ENCODE data around the gene JARID2. TPM values are rescaled to one million over a fixed set of nuclear protein-coding genes. Genes with fewer than 3 reads are reported as not detected.
A peak's percentile ranks its signal among the peaks of the same experiment; 100 is the strongest.

JARID2 gene
- total RNA-seq, 1 experiment from 2014 or later: 23.6 TPM

DNA sequence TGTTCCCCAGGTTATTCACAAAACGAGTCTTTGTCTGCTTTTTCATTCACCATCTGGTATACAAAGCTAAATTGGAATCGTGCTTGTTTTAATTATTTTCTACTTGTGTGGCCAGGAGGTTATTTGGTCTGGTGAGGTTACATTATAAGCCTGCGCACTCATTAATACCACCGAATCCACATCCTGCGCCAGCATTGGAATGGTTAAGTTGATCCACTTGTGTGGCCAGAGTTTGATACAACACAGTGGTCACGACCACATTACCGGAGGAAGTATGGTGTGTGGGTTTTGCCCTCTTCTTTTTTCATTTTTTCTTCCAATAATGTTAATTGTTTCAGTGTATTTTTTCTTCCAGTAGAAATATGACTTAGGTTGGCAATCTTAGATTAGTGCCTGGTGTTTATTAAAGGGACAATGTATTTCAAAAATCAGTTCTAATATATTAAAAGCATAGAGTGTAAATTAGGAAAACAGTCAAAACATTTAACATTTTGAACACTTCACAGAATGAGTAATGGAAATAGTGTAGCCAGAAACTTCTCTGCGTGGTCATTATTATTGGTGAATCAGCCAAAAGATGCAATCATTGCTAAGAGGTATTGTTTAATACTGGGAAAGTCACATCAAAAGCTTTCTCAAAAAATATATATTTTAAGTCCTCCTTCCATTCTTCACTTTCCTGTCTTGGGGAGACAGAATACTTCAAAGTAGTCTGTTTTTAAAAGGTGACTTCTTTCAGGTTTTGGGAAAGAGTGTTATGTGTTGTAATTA is 84.5 kb downstream of the JARID2 start:
- H3K4me1 ChIP-seq (ENCODE audit: control insufficient read depth in 1 of 2, insufficient read depth in 2 of 2, low read length in 2 of 2): peaks cover 10 to 38% of the 10 kb centered on the region in 2 experiments
- ATAC-seq (no peak), DNase-seq (ENCODE audit: low read depth, low spot score) (no peak)
- H3K27ac ChIP-seq (ENCODE audit: low read depth, low read length): no peak overlapping the region
- no peak overlapping the region for H3K4me3 ChIP-seq (replicated peaks in 1 of 2; ENCODE audit: low read depth in 1 of 2, low read length in 2 of 2)
- BruUV-seq (replicated peaks): no TSS peak
- H3K9ac ChIP-seq (ENCODE audit: low read length): no peak overlapping the region
- ChIA-PET POLR2A (no interaction called here), RAD21 (ENCODE audit: low non-redundant PET in 1 of 2, low total read pairs in 2 of 2, uncharacterized antibody in 2 of 2, unreplicated experiment in 2 of 2) (no interaction called here), CTCF (no interaction called here)
- no peaks in the 10 kb centered on the region for H3K27me3 ChIP-seq (ENCODE audit: insufficient read depth, low read length)
- no peaks in the 10 kb centered on the region for H3K9me2 ChIP-seq (ENCODE audit: insufficient read depth)
- intact Hi-C loops (cut with micrococcal nuclease): no loop called here
- TF ChIP-seq SIN3A (IDR thresholded peaks at IDR 0.05; ENCODE audit: low read depth): no peak
- no peak for TF ChIP-seq RAD21 (IDR thresholded peaks at IDR 0.05; ENCODE audit: low read depth)
- 0 out of 2 replicates have a peak, but pooled peaks have one; percentile 10 for TF ChIP-seq FOSL1 (IDR thresholded peaks at IDR 0.05; ENCODE audit: low read depth)
- no peak for TF ChIP-seq SRF (IDR thresholded peaks at IDR 0.05; ENCODE audit: low read depth)
- TF ChIP-seq, protein P1, sequence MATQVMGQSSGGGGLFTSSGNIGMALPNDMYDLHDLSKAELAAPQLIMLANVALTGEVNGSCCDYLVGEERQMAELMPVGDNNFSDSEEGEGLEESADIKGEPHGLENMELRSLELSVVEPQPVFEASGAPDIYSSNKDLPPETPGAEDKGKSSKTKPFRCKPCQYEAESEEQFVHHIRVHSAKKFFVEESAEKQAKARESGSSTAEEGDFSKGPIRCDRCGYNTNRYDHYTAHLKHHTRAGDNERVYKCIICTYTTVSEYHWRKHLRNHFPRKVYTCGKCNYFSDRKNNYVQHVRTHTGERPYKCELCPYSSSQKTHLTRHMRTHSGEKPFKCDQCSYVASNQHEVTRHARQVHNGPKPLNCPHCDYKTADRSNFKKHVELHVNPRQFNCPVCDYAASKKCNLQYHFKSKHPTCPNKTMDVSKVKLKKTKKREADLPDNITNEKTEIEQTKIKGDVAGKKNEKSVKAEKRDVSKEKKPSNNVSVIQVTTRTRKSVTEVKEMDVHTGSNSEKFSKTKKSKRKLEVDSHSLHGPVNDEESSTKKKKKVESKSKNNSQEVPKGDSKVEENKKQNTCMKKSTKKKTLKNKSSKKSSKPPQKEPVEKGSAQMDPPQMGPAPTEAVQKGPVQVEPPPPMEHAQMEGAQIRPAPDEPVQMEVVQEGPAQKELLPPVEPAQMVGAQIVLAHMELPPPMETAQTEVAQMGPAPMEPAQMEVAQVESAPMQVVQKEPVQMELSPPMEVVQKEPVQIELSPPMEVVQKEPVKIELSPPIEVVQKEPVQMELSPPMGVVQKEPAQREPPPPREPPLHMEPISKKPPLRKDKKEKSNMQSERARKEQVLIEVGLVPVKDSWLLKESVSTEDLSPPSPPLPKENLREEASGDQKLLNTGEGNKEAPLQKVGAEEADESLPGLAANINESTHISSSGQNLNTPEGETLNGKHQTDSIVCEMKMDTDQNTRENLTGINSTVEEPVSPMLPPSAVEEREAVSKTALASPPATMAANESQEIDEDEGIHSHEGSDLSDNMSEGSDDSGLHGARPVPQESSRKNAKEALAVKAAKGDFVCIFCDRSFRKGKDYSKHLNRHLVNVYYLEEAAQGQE (IDR thresholded peaks at IDR 0.05; ENCODE audit: low read depth): no peak
- H3K9me3 ChIP-seq (ENCODE audit: control insufficient read depth in 1 of 2, insufficient read depth in 1 of 2, low read depth in 1 of 2, low read length in 2 of 2): no peaks in the 10 kb centered on the region
- no peaks in the 10 kb centered on the region for H3K36me3 ChIP-seq (ENCODE audit: control insufficient read depth in 1 of 2, insufficient read depth in 2 of 2, low read length in 2 of 2)
- no peak overlapping the region for H3K4me2 ChIP-seq (ENCODE audit: low read length)
- H3K79me2 ChIP-seq (ENCODE audit: insufficient read depth, low read length): peaks cover 93% of the 10 kb centered on the region
- no peaks in the 10 kb centered on the region for H4K20me1 ChIP-seq (ENCODE audit: insufficient read depth)
- no peak overlapping the region for H2AFZ ChIP-seq (ENCODE audit: low read depth, low read length, poor library complexity, severe bottlenecking)

DNA sequence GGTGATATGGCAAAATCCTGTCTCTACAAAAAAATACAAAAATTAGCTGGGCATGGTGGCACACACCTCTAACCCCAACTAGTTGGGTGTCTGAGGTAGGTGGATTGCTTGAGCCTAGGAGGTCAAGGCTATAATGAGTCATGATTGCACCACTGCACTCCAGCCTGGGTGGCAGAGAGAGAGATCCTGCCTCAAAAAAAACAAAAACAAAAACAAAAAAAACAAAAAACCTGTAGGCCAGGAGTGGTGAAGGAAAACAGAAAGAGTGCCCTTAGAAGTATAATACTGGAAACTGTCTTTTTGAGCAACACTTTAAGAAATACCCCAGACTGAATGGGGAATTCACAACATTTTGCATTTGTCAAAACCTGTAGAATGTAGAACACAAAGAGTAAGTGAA is 85.3 kb downstream of the JARID2 start:
- peaks cover 94% of the 10 kb centered on the region for H3K79me2 ChIP-seq (ENCODE audit: insufficient read depth, low read length)
- ChIA-PET RAD21 (ENCODE audit: low non-redundant PET in 1 of 2, low total read pairs in 2 of 2, uncharacterized antibody in 2 of 2, unreplicated experiment in 2 of 2) (no interaction called here), POLR2A (no interaction called here), CTCF (no interaction called here)
- H4K20me1 ChIP-seq (ENCODE audit: insufficient read depth): no peaks in the 10 kb centered on the region
- ATAC-seq (peak; percentile 41; the same call in 1 of the 2 replicates), DNase-seq (ENCODE audit: low read depth, low spot score) (no peak)
- H3K36me3 ChIP-seq (ENCODE audit: control insufficient read depth in 1 of 2, insufficient read depth in 2 of 2, low read length in 2 of 2): no peaks in the 10 kb centered on the region
- H3K4me1 ChIP-seq (ENCODE audit: control insufficient read depth in 1 of 2, insufficient read depth in 2 of 2, low read length in 2 of 2): peaks cover 10 to 37% of the 10 kb centered on the region in 2 experiments
- peak overlapping the region; percentile 34 for H3K4me2 ChIP-seq (ENCODE audit: low read length)
- TF ChIP-seq CEBPB (IDR thresholded peaks at IDR 0.05; ENCODE audit: low read depth) (peak; percentile 46; the same call in 1 of the 2 replicates), FOSL1 (IDR thresholded peaks at IDR 0.05; ENCODE audit: low read depth) (peak; percentile 47), POLR2AphosphoS5 (IDR thresholded peaks at IDR 0.05; ENCODE audit: low read depth, low read length) (no peak), ZFX (IDR thresholded peaks at IDR 0.05) (no peak), ZBTB33 (IDR thresholded peaks at IDR 0.05; ENCODE audit: extremely low read depth, insufficient replicate concordance, low read length) (no peak)
- no peak overlapping the region for H3K4me3 ChIP-seq (replicated peaks in 1 of 2; ENCODE audit: low read depth in 1 of 2, low read length in 2 of 2)
- no peak overlapping the region for H3K27ac ChIP-seq (ENCODE audit: low read depth, low read length)
- no peak overlapping the region for H2AFZ ChIP-seq (ENCODE audit: low read depth, low read length, poor library complexity, severe bottlenecking)
- intact Hi-C loops (cut with micrococcal nuclease): no loop called here
- no peak overlapping the region for H3K9ac ChIP-seq (ENCODE audit: low read length)
- no peaks in the 10 kb centered on the region for H3K9me3 ChIP-seq (ENCODE audit: control insufficient read depth in 1 of 2, insufficient read depth in 1 of 2, low read depth in 1 of 2, low read length in 2 of 2)
- no TSS peak for BruUV-seq (replicated peaks)
- H3K9me2 ChIP-seq (ENCODE audit: insufficient read depth): no peaks in the 10 kb centered on the region
- H3K27me3 ChIP-seq (ENCODE audit: insufficient read depth, low read length): no peaks in the 10 kb centered on the region
